GM12874 (cell line): ENCODE measurements around the gene SIPA1L3.

ENCODE experiments used
- CTCF ChIP-seq: IDR thresholded peaks from 2 replicates; pipeline ENCODE4 v1.5.1; 2011; ENCODE audit warnings: low read depth, mild to moderate bottlenecking, control low read depth, low read length, moderate library complexity; ENCODE audit not compliant: insufficient read depth

Gene SIPA1L3

GRCh38 chr19:38020311-38020710, 113.3 kb downstream of the SIPA1L3 start:
- TF ChIP-seq CTCF, result no peak

- no peak for TF ChIP-seq CTCF
Measured at GRCh38 chr19:38021352-38021751, 114.3 kb downstream of the SIPA1L3 start.

GRCh38 chr19:38022791-38023670, 116.0 kb downstream of the SIPA1L3 start:
- no peak for TF ChIP-seq CTCF

- no peak for TF ChIP-seq CTCF
Measured at GRCh38 chr19:38023671-38024541, 116.9 kb downstream of the SIPA1L3 start.

GRCh38 chr19:38024992-38025908, 118.2 kb downstream of the SIPA1L3 start:
- no peak for TF ChIP-seq CTCF

GRCh38 chr19:38025909-38026307, 118.9 kb downstream of the SIPA1L3 start:
- TF ChIP-seq CTCF, result no peak
